Testis (tissue), 3 donors: ENCODE data around the gene SLC16A13. TPM values are rescaled to one million over a fixed set of nuclear protein-coding genes. Genes with fewer than 3 reads are reported as not detected.
A peak's percentile ranks its signal among the peaks of the same experiment; 100 is the strongest.

ENCODE experiments used
- DNase-seq: peaks from one replicate; pipeline ENCODE4 v3.0.0-alpha.2; 2019
- H3K27ac ChIP-seq, 2 donors: fragments of 200-600 bp; sonication (generic); one replicate each; pipeline ENCODE4 v1.5.1; 2019
- H3K27me3 ChIP-seq: fragments of 200-600 bp; sonication (generic); one replicate; pipeline ENCODE4 v1.5.1; 2019
- H3K36me3 ChIP-seq: fragments of 200-600 bp; sonication (generic); one replicate; pipeline ENCODE4 v1.5.1; 2017; ENCODE audit warnings: low read depth; ENCODE audit errors: missing control alignments
- H3K4me1 ChIP-seq: fragments of 200-600 bp; sonication (generic); one replicate; pipeline ENCODE4 v1.5.1; 2019
- H3K4me3 ChIP-seq, 2 donors: fragments of 200-600 bp; sonication (generic); one replicate each; pipeline ENCODE4 v1.5.1; 2017 to 2019
- H3K9me3 ChIP-seq: fragments of 200-600 bp; sonication (generic); one replicate; pipeline ENCODE4 v1.5.1; 2017
- CTCF ChIP-seq, 3 experiments: fragments of 450-650 bp in 2 of 3; fragments of 200-600 bp in 1 of 3; sonication (generic) in 1 of 3; IDR thresholded peaks; one replicate each; pipeline ENCODE4 v1.5.1; 2016 to 2019; ENCODE audit warnings: antibody characterized with exemption in 3 of 3, mild to moderate bottlenecking in 2 of 3, moderate library complexity in 1 of 3
- POLR2A ChIP-seq: fragments of 450-650 bp; IDR thresholded peaks from one replicate; pipeline ENCODE4 v1.6.1; 2017; ENCODE audit warnings: antibody characterized with exemption, mild to moderate bottlenecking, moderate library complexity
- WGBS, 2 donors: methylation state at CpG; one replicate each; pipeline ENCODE4 v1.1.5; 2018; 5-methylcytosine and 5-hydroxymethylcytosine counted together
- intact Hi-C: fragments of 100-400 bp; cut with DNase I; formaldehyde crosslinking; loops from one replicate; pipeline ENCODE4 v1.15.1; 2023; ENCODE audit warnings: low total_unique reads
- polyA plus RNA-seq: library from polyadenylated mRNA; stranded (reverse); fragments of 350-450 nt; fragmentation: Illumina TruSeq; extraction: RNeasy Lipid Tissue Mini Kit (QIAGEN cat#74804); gene quantifications from one replicate; pipeline ENCODE4 v1.2.3, GENCODE V29; 2014; ENCODE audit warnings: low read depth, low replicate concordance; ENCODE audit not compliant: insufficient read depth
- total RNA-seq, 2 donors: library from RNA; depleted of rRNA; stranded (reverse); fragments of >200 nt; gene quantifications; one replicate each; pipeline ENCODE4 v1.2.3, GENCODE V29; 2016

The SLC16A13 gene
- total and polyA plus RNA-seq, 3 donors from 2014 or later, result 1.9 to 2.2 (median 2.0) TPM

DNA sequence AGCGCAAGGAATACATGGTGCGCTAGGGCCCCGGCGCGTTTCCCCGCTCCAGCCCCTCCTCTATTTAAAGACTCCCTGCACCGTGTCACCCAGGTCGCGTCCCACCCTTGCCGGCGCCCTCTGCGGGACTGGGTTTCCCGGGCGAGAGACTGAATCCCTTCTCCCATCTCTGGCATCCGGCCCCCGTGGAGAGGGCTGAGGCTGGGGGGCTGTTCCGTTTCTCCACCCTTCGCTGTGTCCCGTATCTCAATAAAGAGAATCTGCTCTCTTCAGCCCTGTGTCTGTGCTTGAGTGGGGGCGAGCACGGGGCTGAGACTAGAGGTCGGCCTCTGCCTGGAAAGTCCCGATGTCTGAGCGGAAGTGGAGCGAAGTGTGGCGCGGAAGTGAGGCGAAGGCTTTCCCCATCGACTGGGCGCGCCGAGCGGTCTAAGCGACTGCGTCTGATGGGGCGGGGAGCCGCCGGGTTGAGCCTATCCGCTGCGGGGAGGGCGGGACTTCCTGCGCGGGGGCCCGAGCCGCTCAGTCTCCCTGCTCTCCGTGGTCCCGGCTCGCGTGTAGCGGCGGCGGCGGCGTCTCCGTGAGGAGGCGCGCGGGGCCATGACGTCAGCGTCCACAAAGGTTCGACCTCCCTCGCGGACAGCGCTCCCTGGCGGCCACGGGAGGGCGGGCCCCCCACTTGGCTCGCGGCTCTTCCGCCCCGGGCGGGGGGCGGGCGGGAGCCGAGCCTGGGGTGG lies 21.4 kb upstream of the SLC16A13 start:
- intact Hi-C loops, result no loop called here
- Histone ChIP-seq H3K27ac (peak overlapping the region; percentile 93 to 97), H3K27me3 (no peaks in the 10 kb centered on the region), H3K4me1 (peaks cover 42% of the 10 kb centered on the region), H3K36me3 (no peaks in the 10 kb centered on the region), H3K9me3 (no peaks in the 10 kb centered on the region), H3K4me3 (peak overlapping the region; percentile 68 to 84)
- DNase-seq, result peak; percentile 98
- peak; percentile 53 to 91 (median 82) for TF ChIP-seq CTCF (IDR thresholded peaks at IDR 0.05)
- peak; percentile 64 for TF ChIP-seq POLR2A
- WGBS, 2 donors, result 1 to 2% methylated on average over 39 to 40 of the region's 75 CpGs

- intact Hi-C loops, result no loop called here
- peaks cover 40% of the 10 kb centered on the region for H3K4me1 ChIP-seq
- TF ChIP-seq POLR2A, result peak; percentile 30
- TF ChIP-seq CTCF (IDR thresholded peaks at IDR 0.05), result no peak
These were observed 20.5 kb upstream of the SLC16A13 start for GRCh38 chr17:7014995-7015958.

GRCh38 chr17:7016418-7016817 lies 19.4 kb upstream of the SLC16A13 start:
- TF ChIP-seq POLR2A, result no peak
- TF ChIP-seq CTCF (IDR thresholded peaks at IDR 0.05), result no peak
- WGBS, 2 donors, result 53 to 75% methylated on average over 3 of the region's 3 CpGs
- no peaks in the 10 kb centered on the region for H3K9me3 ChIP-seq
- no peaks in the 10 kb centered on the region for H3K36me3 ChIP-seq
- H3K4me3 ChIP-seq, result no peak overlapping the region
- no peaks in the 10 kb centered on the region for H3K27me3 ChIP-seq
- H3K4me1 ChIP-seq, result peaks cover 32% of the 10 kb centered on the region
- peak overlapping the region; percentile 93 to 95 for H3K27ac ChIP-seq
- intact Hi-C loops, result no loop called here
- DNase-seq, result no peak

More at GRCh38 chr17:7014995-7015958, 20.5 kb upstream of the SLC16A13 start:
- WGBS, 2 donors, result 21 to 30% methylated on average over 24 to 44 of the region's 56 CpGs
- Histone ChIP-seq H3K27me3 (no peaks in the 10 kb centered on the region), H3K4me3 (peak overlapping the region; percentile 68 to 84), H3K27ac (peak overlapping the region; percentile 93 to 97), H3K9me3 (no peaks in the 10 kb centered on the region), H3K36me3 (no peaks in the 10 kb centered on the region)
- no peak for DNase-seq

GRCh38 chr17:7016886-7017826 lies 18.7 kb upstream of the SLC16A13 start:
- no peaks in the 10 kb centered on the region for H3K9me3 ChIP-seq
- intact Hi-C loops, result no loop called here
- H3K4me3 ChIP-seq, result no peak overlapping the region
- DNase-seq, result no peak
- H3K27ac ChIP-seq, result peak overlapping the region; percentile 93 to 95
- H3K36me3 ChIP-seq, result no peaks in the 10 kb centered on the region
- peaks cover 34% of the 10 kb centered on the region for H3K4me1 ChIP-seq
- TF ChIP-seq CTCF (IDR thresholded peaks at IDR 0.05), result no peak
- no peak for TF ChIP-seq POLR2A
- H3K27me3 ChIP-seq, result no peaks in the 10 kb centered on the region
- 59 to 62% methylated on average over 17 to 20 of the region's 20 CpGs for WGBS, 2 donors
